BLaER1 treated with 17β-estradiol and CSF1 and Interleukin-3, amounts not matched to agents 10 nM and 100 nM (cell line): ENCODE data around the gene SMIM8.
A peak's percentile ranks its signal among the peaks of the same experiment; 100 is the strongest.
"Not testable (repeated sequence)": the region's sequence is repeated elsewhere in the genome, so short reads cannot be mapped to it uniquely, and the experiment has no call there.

Experiments
- H3K27ac ChIP-seq, 11 experiments: shearing (Covaris generic); formaldehyde crosslinking; 2 replicates each; pipeline ENCODE4 v1.8.1; 2022
- H3K27me3 ChIP-seq, 11 experiments: shearing (Covaris generic); formaldehyde crosslinking; 2 replicates each; pipeline ENCODE4 v1.8.1; 2022
- H3K36me3 ChIP-seq, 11 experiments: shearing (Covaris generic); formaldehyde crosslinking; 2 replicates each; pipeline ENCODE4 v1.8.1; 2022
- H3K4me1 ChIP-seq, 10 experiments: shearing (Covaris generic); formaldehyde crosslinking; 2 replicates each; pipeline ENCODE4 v1.8.1; 2022
- H3K4me2 ChIP-seq, 11 experiments: shearing (Covaris generic); formaldehyde crosslinking; 2 replicates each; pipeline ENCODE4 v1.8.1; 2022
- H3K4me3 ChIP-seq, 10 experiments: shearing (Covaris generic); formaldehyde crosslinking; 2 replicates each; pipeline ENCODE4 v1.8.1; 2022
- H3K9ac ChIP-seq, 11 experiments: shearing (Covaris generic); formaldehyde crosslinking; 2 replicates each; pipeline ENCODE4 v1.8.1; 2022
- H3K9me3 ChIP-seq, 11 experiments: shearing (Covaris generic); formaldehyde crosslinking; replicated peaks in 1 of 11; 2 replicates each; pipeline ENCODE4 v1.8.1; 2022
- H4K20me1 ChIP-seq, 11 experiments: shearing (Covaris generic); formaldehyde crosslinking; 2 replicates each; pipeline ENCODE4 v1.8.1; 2022
- Cebpa-rat ChIP-seq, 11 experiments: shearing (Covaris generic); IDR thresholded peaks; 2 replicates each; pipeline ENCODE4 v1.8.1; 2022

SMIM8 gene

GRCh38 chr6:87289571-87289970, 32.8 kb upstream of the SMIM8 start:
- Histone ChIP-seq H3K9me3 (no peaks in the 10 kb centered on the region), H3K9ac (no peak overlapping the region), H3K4me1 (peaks cover 0 to 11% (median 8%) of the 10 kb centered on the region in 10 experiments; a peak in 9 of 20 replicates), H3K27ac (no peak overlapping the region), H3K36me3 (no peaks in the 10 kb centered on the region), H3K4me2 (peak overlapping the region in 7 of 11 experiments; percentile 4 to 34 (median 18); a peak in 6 of 22 replicates), H3K27me3 (no peaks in the 10 kb centered on the region), H4K20me1 (no peaks in the 10 kb centered on the region), H3K4me3 (no peak overlapping the region)
- TF ChIP-seq Cebpa-rat (IDR thresholded peaks at IDR 0.05) = no peak

GRCh38 chr6:87291883-87292282, 30.5 kb upstream of the SMIM8 start:
- Histone ChIP-seq H3K4me3 (no peak overlapping the region), H3K27ac (no peak overlapping the region), H3K9me3 (no peaks in the 10 kb centered on the region), H3K4me1 (peaks cover 0 to 11% (median 8%) of the 10 kb centered on the region in 10 experiments; a peak in 9 of 20 replicates), H3K4me2 (no peak overlapping the region), H3K36me3 (no peaks in the 10 kb centered on the region), H3K9ac (no peak overlapping the region), H3K27me3 (no peaks in the 10 kb centered on the region), H4K20me1 (no peaks in the 10 kb centered on the region)
- no peak for TF ChIP-seq Cebpa-rat (IDR thresholded peaks at IDR 0.05)

DNA sequence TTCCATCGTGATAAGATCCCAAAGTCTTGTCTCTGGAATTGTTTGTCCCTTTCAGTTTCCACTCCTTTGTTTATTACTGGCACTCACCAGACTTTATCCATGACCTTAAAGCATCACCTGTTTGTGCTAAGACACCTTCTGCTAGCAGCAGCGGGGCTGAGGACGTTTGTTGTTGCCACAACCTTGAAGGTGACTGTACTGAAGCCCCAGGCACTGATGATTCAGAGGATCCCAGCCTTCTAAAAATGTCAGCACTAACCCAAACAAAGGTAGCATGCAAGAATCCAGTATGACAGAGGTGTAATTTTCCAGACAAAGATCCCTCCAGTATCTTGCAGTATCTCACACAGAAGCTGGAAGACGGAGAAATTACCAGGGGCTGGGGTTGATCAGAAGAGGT, 28.9 kb upstream of the SMIM8 start:
- H3K27me3 ChIP-seq = no peaks in the 10 kb centered on the region

GRCh38 chr6:87297119-87297518, 25.3 kb upstream of the SMIM8 start:
- no peaks in the 10 kb centered on the region for H3K36me3 ChIP-seq
- no peaks in the 10 kb centered on the region for H3K27me3 ChIP-seq
- no peaks in the 10 kb centered on the region for H3K4me1 ChIP-seq
- no peaks in the 10 kb centered on the region for H4K20me1 ChIP-seq
- no peak overlapping the region for H3K4me2 ChIP-seq
- no peak for TF ChIP-seq Cebpa-rat (IDR thresholded peaks at IDR 0.05)
- no peak overlapping the region for H3K9ac ChIP-seq
- H3K9me3 ChIP-seq = no peaks in the 10 kb centered on the region
- no peak overlapping the region for H3K4me3 ChIP-seq
- H3K27ac ChIP-seq = no peak overlapping the region

More for the DNA sequence above, 28.9 kb upstream of the SMIM8 start:
- peaks cover 0 to 11% (median 8%) of the 10 kb centered on the region in 10 experiments; a peak in 9 of 20 replicates for H3K4me1 ChIP-seq
- no peak overlapping the region for H3K4me3 ChIP-seq
- H4K20me1 ChIP-seq = no peaks in the 10 kb centered on the region
- H3K36me3 ChIP-seq = no peaks in the 10 kb centered on the region
- no peak for TF ChIP-seq Cebpa-rat (IDR thresholded peaks at IDR 0.05)
- H3K9ac ChIP-seq = no peak overlapping the region
- no peak overlapping the region for H3K27ac ChIP-seq
- no peak overlapping the region for H3K4me2 ChIP-seq
- no peaks in the 10 kb centered on the region for H3K9me3 ChIP-seq

GRCh38 chr6:87301277-87301676, 21.1 kb upstream of the SMIM8 start:
- not testable (repeated sequence) for H3K4me1 ChIP-seq, H3K9ac ChIP-seq, H3K4me2 ChIP-seq, H3K9me3 ChIP-seq, H3K4me3 ChIP-seq, H3K36me3 ChIP-seq, H3K27ac ChIP-seq, H3K27me3 ChIP-seq, H4K20me1 ChIP-seq

DNA sequence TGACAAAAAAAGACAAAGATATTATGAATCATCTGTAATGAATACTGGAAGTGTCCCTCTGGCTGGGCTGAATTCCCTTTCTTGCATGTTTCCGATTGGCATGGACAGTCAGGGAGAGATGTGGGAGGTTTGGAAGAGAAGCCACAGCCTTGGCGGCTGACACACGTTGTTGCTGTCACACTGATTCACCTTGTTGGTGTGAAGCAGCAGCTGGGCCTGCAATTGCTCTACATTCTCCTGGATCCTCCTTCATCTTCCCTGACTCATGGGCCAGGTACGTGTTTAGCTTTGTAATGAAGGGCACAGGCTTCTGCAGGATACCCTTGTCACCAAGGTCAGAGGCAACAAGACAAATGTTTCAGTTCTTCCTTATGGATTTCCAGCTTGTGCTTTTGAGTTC, 13.4 kb upstream of the SMIM8 start:
- Histone ChIP-seq H3K4me2 (no peak overlapping the region), H4K20me1 (no peaks in the 10 kb centered on the region), H3K27ac (no peak overlapping the region), H3K9me3 (no peaks in the 10 kb centered on the region), H3K27me3 (no peaks in the 10 kb centered on the region), H3K36me3 (no peaks in the 10 kb centered on the region), H3K9ac (no peak overlapping the region), H3K4me1 (no peaks in the 10 kb centered on the region), H3K4me3 (no peak overlapping the region)
- TF ChIP-seq Cebpa-rat (IDR thresholded peaks at IDR 0.05) = no peak

- H3K4me2 ChIP-seq = no peak overlapping the region
- H3K4me1 ChIP-seq = no peaks in the 10 kb centered on the region
- H3K4me3 ChIP-seq = no peak overlapping the region
- no peak overlapping the region for H3K27ac ChIP-seq
- no peaks in the 10 kb centered on the region for H3K27me3 ChIP-seq
- H3K9ac ChIP-seq = no peak overlapping the region
- H4K20me1 ChIP-seq = no peaks in the 10 kb centered on the region
- TF ChIP-seq Cebpa-rat (IDR thresholded peaks at IDR 0.05) = no peak
- H3K36me3 ChIP-seq = no peaks in the 10 kb centered on the region
- H3K9me3 ChIP-seq = no peaks in the 10 kb centered on the region
Measured at GRCh38 chr6:87312860-87313259, 9.5 kb upstream of the SMIM8 start.

GRCh38 chr6:87315071-87315470, 7.3 kb upstream of the SMIM8 start:
- H3K36me3 ChIP-seq = no peaks in the 10 kb centered on the region
- no peaks in the 10 kb centered on the region for H3K9me3 ChIP-seq
- H3K4me2 ChIP-seq = no peak overlapping the region
- TF ChIP-seq Cebpa-rat (IDR thresholded peaks at IDR 0.05) = no peak
- no peaks in the 10 kb centered on the region for H3K27me3 ChIP-seq
- H3K27ac ChIP-seq = no peak overlapping the region
- no peaks in the 10 kb centered on the region for H3K4me1 ChIP-seq
- no peak overlapping the region for H3K4me3 ChIP-seq
- H4K20me1 ChIP-seq = no peaks in the 10 kb centered on the region
- H3K9ac ChIP-seq = no peak overlapping the region

- H3K27me3 ChIP-seq = no peaks in the 10 kb centered on the region
- no peaks in the 10 kb centered on the region for H4K20me1 ChIP-seq
- no peak overlapping the region for H3K9ac ChIP-seq
- H3K4me3 ChIP-seq = no peak overlapping the region
- H3K36me3 ChIP-seq = no peaks in the 10 kb centered on the region
- TF ChIP-seq Cebpa-rat (IDR thresholded peaks at IDR 0.05) = no peak
- no peaks in the 10 kb centered on the region for H3K9me3 ChIP-seq
- no peaks in the 10 kb centered on the region for H3K4me1 ChIP-seq
- H3K27ac ChIP-seq = no peak overlapping the region
- H3K4me2 ChIP-seq = no peak overlapping the region
Measured at GRCh38 chr6:87319271-87319987, 3.0 kb upstream of the SMIM8 start.

DNA sequence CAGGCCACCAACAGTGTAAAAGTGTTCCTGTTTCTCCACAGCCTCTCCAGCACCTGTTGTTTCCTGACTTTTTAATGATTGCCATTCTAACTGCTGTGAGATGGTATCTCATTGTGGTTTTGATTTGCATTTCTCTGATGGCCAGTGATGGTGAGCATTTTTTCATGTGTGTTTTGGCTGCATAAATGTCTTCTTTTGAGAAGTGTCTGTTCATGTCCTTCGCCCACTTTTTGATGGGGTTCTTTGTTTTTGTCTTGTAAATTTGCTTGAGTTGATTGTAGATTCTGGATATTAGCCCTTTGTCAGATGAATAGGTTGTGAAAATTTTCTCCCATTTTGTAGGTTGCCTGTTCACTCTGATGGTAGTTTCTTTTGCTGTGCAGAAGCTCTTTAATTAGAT, 1.5 kb downstream of the SMIM8 start:
- H3K27me3 ChIP-seq, H3K4me2 ChIP-seq, H4K20me1 ChIP-seq, H3K4me1 ChIP-seq, H3K9me3 ChIP-seq, H3K4me3 ChIP-seq, H3K27ac ChIP-seq, H3K36me3 ChIP-seq, H3K9ac ChIP-seq: not testable (repeated sequence)
